PFSK-1 (cell line): ENCODE results near the gene SMG6.

ENCODE experiments used
- FOXP2 ChIP-seq: optimal IDR thresholded peaks from 2 replicates; pipeline ENCODE3; 2011; ENCODE audit warnings: borderline replicate concordance, control low read depth, inconsistent platforms; ENCODE audit not compliant: insufficient read depth; ENCODE audit errors: extremely low read length, extremely low read depth
- POLR2AphosphoS5 ChIP-seq: IDR thresholded peaks from 2 replicates; pipeline ENCODE4 v1.6.1; 2012; ENCODE audit warnings: low read depth, mild to moderate bottlenecking, control low read depth, low read length, moderate library complexity
- SIN3A ChIP-seq: IDR thresholded peaks from 2 replicates; pipeline ENCODE4 v1.6.1; 2012; ENCODE audit warnings: mild to moderate bottlenecking, low read length, moderate library complexity, borderline replicate concordance; ENCODE audit not compliant: insufficient read depth
- TAF1 ChIP-seq: IDR thresholded peaks from 2 replicates; pipeline ENCODE4 v1.6.1; 2012; ENCODE audit warnings: low read length, control low read depth, borderline replicate concordance; ENCODE audit not compliant: insufficient read depth
- TF ChIP-seq, protein P1 (sequence below), 2 experiments: IDR thresholded peaks; 2 replicates each; pipeline versions ENCODE4 v1.6.1 to v1.8.0; 2011 to 2012; ENCODE audit warnings: low read depth in 2 of 2, low read length in 2 of 2, control low read depth in 1 of 2, inconsistent platforms in 1 of 2, mild to moderate bottlenecking in 1 of 2, moderate library complexity in 1 of 2; ENCODE audit not compliant: insufficient read depth in 1 of 2

SMG6 gene

DNA sequence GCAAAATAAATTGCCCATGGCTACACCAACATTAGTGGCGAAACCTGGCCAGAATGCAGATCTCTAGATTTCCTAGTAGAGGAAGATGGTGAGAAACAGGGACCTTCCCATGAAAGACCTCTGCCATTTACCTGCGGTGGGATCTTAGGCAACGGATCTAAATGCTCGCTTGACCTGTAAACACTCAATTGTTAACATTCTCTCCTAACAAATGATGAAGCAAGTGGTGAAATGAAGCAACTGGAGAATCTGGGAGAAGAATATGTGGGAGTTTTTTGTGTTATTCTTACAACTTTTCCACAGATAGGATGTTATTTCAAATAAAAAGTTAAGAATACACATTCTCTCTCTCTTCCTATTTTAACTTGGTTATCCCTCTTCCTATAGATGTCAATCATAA, 56.6 kb downstream of the SMG6 start:
- TF ChIP-seq TAF1 (no peak), POLR2AphosphoS5 (no peak), SIN3A (no peak), FOXP2 (no peak)
- TF ChIP-seq, protein P1, sequence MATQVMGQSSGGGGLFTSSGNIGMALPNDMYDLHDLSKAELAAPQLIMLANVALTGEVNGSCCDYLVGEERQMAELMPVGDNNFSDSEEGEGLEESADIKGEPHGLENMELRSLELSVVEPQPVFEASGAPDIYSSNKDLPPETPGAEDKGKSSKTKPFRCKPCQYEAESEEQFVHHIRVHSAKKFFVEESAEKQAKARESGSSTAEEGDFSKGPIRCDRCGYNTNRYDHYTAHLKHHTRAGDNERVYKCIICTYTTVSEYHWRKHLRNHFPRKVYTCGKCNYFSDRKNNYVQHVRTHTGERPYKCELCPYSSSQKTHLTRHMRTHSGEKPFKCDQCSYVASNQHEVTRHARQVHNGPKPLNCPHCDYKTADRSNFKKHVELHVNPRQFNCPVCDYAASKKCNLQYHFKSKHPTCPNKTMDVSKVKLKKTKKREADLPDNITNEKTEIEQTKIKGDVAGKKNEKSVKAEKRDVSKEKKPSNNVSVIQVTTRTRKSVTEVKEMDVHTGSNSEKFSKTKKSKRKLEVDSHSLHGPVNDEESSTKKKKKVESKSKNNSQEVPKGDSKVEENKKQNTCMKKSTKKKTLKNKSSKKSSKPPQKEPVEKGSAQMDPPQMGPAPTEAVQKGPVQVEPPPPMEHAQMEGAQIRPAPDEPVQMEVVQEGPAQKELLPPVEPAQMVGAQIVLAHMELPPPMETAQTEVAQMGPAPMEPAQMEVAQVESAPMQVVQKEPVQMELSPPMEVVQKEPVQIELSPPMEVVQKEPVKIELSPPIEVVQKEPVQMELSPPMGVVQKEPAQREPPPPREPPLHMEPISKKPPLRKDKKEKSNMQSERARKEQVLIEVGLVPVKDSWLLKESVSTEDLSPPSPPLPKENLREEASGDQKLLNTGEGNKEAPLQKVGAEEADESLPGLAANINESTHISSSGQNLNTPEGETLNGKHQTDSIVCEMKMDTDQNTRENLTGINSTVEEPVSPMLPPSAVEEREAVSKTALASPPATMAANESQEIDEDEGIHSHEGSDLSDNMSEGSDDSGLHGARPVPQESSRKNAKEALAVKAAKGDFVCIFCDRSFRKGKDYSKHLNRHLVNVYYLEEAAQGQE (IDR thresholded peaks at IDR 0.05; ENCODE audit: insufficient read depth in 1 of 2, low read depth in 2 of 2, low read length in 2 of 2) = no peak

DNA sequence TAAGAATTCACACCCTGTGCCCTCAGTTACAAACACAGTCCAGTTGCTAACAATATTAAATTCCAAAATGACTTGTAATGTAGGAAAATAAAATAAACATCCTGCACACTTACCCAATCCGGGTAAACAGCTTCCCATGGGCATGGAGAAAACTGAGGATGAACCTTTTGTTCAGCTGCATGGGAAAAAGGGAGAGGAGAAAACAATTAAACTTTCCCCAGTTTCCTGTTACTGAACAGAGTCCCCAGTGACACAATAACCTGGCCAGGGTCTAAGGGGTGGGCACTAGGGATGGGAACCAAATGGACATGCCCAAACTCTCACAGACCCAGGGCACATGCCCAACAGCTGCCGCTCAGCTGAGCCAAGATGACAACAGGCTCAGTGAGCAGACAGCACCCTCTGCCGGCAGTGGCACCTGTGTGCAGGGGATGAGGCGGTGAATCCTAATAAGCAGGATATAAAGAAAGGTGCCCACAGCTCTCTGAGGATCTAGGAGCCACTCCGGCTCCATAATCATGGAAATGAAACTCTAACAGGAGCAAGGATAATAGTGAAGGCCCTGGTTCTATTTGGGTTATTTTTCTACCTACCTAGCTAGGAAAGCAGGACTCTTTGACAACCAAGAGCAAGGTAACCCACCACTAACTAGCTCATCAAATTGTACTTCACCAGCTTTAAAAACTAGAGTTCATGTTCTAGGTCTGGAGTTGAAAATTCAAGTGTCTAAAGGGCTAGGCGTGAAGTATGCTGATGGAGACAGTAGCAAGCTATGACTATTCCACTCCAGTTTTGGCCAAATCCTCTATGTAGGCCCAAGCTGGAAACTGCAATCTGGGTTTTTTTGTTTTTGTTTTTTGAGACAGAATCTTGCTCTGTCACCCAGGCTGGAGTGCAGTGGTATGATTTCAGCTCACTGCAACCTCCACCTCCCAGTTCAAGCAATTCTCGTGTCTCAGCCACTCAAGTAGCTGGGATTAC, 58.8 kb downstream of the SMG6 start:
- TF ChIP-seq, protein P1 (IDR thresholded peaks at IDR 0.05; ENCODE audit: insufficient read depth in 1 of 2, low read depth in 2 of 2, low read length in 2 of 2) = no peak
- TF ChIP-seq POLR2AphosphoS5 (no peak), SIN3A (no peak; the same call in 1 of the 2 replicates), FOXP2 (peak; percentile 72)

GRCh38 chr17:2243953-2244352, 59.6 kb downstream of the SMG6 start:
- no peak for TF ChIP-seq TAF1
- TF ChIP-seq SIN3A = no peak
- no peak for TF ChIP-seq FOXP2
- no peak for TF ChIP-seq POLR2AphosphoS5
- TF ChIP-seq, protein P1 (IDR thresholded peaks at IDR 0.05; ENCODE audit: insufficient read depth in 1 of 2, low read depth in 2 of 2, low read length in 2 of 2) = no peak

- TF ChIP-seq FOXP2 (no peak), SIN3A (no peak), POLR2AphosphoS5 (no peak), TAF1 (no peak)
- TF ChIP-seq, protein P1 (IDR thresholded peaks at IDR 0.05; ENCODE audit: insufficient read depth in 1 of 2, low read depth in 2 of 2, low read length in 2 of 2) = no peak
Observed at GRCh38 chr17:2241823-2242222, 61.8 kb downstream of the SMG6 start.
